ENCODE results near the gene USP47.

GRCh38 chr11:11860103-11860979 is 18.6 kb downstream of the USP47 start:
- TF ChIP-seq CTCF (IDR thresholded peaks at IDR 0.05) (no peak), POLR2AphosphoS5 (IDR thresholded peaks at IDR 0.05) (no peak), POLR2A (IDR thresholded peaks at IDR 0.05) (no peak)
